ENCODE measurements around the gene MPND.

DNA sequence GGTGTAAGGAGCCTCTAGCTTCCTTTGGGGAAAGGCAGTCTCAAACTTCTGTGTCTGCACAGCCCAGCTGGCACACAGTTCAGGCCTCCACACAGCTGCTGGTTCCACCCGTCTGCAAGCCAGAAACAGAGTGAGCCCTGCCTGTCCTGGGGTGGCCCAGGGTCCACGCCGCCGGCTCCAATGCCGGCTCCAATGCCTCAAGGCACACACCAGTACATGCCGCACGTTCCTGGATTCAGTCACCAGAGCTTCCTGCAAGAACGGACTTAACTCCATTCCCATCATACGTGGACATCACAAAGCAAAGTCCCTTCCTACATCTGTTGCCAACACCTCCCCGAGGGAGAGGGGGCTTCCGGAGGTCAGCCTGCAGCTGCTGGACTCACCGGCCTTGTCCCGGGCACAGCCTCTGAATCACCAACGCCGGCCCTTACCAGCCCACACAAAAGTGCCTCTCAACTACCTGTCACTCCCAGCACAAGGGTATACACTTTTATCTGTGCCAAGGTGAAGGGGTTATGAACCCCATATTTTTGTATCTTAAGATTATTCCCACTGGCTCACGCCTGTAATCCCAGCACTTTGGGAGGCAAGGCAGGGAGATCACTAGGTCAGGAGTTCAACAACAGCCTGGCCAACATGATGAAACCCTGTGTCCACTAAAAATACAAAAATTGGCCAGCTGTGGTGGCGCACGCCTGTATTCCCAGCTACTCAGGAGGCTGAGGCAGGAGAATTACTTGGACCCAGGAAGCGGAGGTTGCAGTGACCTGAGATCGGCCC is 48.5 kb downstream of the MPND start:
- TF ChIP-seq, protein P1, sequence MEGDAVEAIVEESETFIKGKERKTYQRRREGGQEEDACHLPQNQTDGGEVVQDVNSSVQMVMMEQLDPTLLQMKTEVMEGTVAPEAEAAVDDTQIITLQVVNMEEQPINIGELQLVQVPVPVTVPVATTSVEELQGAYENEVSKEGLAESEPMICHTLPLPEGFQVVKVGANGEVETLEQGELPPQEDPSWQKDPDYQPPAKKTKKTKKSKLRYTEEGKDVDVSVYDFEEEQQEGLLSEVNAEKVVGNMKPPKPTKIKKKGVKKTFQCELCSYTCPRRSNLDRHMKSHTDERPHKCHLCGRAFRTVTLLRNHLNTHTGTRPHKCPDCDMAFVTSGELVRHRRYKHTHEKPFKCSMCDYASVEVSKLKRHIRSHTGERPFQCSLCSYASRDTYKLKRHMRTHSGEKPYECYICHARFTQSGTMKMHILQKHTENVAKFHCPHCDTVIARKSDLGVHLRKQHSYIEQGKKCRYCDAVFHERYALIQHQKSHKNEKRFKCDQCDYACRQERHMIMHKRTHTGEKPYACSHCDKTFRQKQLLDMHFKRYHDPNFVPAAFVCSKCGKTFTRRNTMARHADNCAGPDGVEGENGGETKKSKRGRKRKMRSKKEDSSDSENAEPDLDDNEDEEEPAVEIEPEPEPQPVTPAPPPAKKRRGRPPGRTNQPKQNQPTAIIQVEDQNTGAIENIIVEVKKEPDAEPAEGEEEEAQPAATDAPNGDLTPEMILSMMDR (IDR thresholded peaks at IDR 0.05): no peak
- no peak for TF ChIP-seq ZFX (IDR thresholded peaks at IDR 0.05; ENCODE audit: borderline replicate concordance)

Data from 22Rv1 (cell line).